Neural progenitor cell (in vitro differentiated cells): ENCODE measurements around the gene LELP1. TPM values are rescaled to one million over a fixed set of nuclear protein-coding genes. Genes with fewer than 3 reads are reported as not detected.

Source experiments
- DNase-seq: peaks from one replicate; pipeline ENCODE4 v3.0.0-alpha.2; 2016; ENCODE audit warnings: low spot score
- H2AFZ ChIP-seq: fragments of 200-600 bp; sonication (generic); replicated peaks from 2 replicates; pipeline ENCODE4 v1.6.1; 2016; ENCODE audit warnings: antibody characterized with exemption
- H3F3A ChIP-seq: fragments of 200-600 bp; sonication (generic); 2 replicates; pipeline ENCODE4 v1.6.1; 2016; ENCODE audit warnings: antibody characterized with exemption, low read depth
- H3K27ac ChIP-seq: fragments of 200-600 bp; sonication (generic); 2 replicates; pipeline ENCODE4 v1.5.1; 2016; ENCODE audit warnings: mild to moderate bottlenecking
- H3K27me3 ChIP-seq: fragments of 200-600 bp; sonication (generic); 2 replicates; pipeline ENCODE4 v1.6.1; 2016; ENCODE audit warnings: mild to moderate bottlenecking, moderate library complexity
- H3K36me3 ChIP-seq: fragments of 200-600 bp; sonication (generic); 2 replicates; pipeline ENCODE4 v1.5.1; 2016
- H3K4me1 ChIP-seq: fragments of 200-600 bp; sonication (generic); 2 replicates; pipeline ENCODE4 v1.6.1; 2016; ENCODE audit warnings: mixed run types
- H3K4me2 ChIP-seq: fragments of 200-600 bp; sonication (generic); 2 replicates; pipeline ENCODE4 v1.6.1; 2016
- H3K4me3 ChIP-seq: fragments of 200-600 bp; sonication (generic); 2 replicates; pipeline ENCODE4 v1.5.1; 2016
- H3K79me2 ChIP-seq: fragments of 200-600 bp; sonication (generic); 2 replicates; pipeline ENCODE4 v1.6.1; 2016; ENCODE audit warnings: low read depth
- H3K9ac ChIP-seq: fragments of 200-600 bp; sonication (generic); 2 replicates; pipeline ENCODE4 v1.6.1; 2016
- H3K9me3 ChIP-seq: fragments of 200-600 bp; sonication (generic); 2 replicates; pipeline ENCODE4 v1.5.1; 2016; ENCODE audit warnings: low read depth
- H4K20me1 ChIP-seq: fragments of 200-600 bp; sonication (generic); 2 replicates; pipeline ENCODE4 v1.6.1; 2016; ENCODE audit warnings: low read depth
- H3K27ac Mint-ChIP-seq: 3 replicates; pipeline ENCODE4 v1.8.0; 2021; ENCODE audit warnings: mixed read lengths
- H3K27me3 Mint-ChIP-seq: 2 replicates; pipeline ENCODE4 v1.8.0; 2022; ENCODE audit warnings: low read depth, mild to moderate bottlenecking, inconsistent platforms, moderate library complexity, mixed read lengths; ENCODE audit not compliant: insufficient read depth
- H3K36me3 Mint-ChIP-seq: 3 replicates; pipeline ENCODE4 v1.8.0; 2021; ENCODE audit warnings: mixed read lengths
- H3K4me1 Mint-ChIP-seq: 3 replicates; pipeline ENCODE4 v1.8.0; 2021; ENCODE audit warnings: mixed read lengths
- H3K4me3 Mint-ChIP-seq: 3 replicates; pipeline ENCODE4 v1.8.0; 2021; ENCODE audit warnings: mild to moderate bottlenecking, moderate library complexity, mixed read lengths
- H3K9me3 Mint-ChIP-seq: 3 replicates; pipeline ENCODE4 v1.8.0; 2020; ENCODE audit warnings: mixed read lengths
- CTCF ChIP-seq: fragments of 200-600 bp; sonication (generic); IDR thresholded peaks from 2 replicates; pipeline ENCODE4 v1.5.1; 2017; ENCODE audit warnings: antibody characterized with exemption, mild to moderate bottlenecking
- EZH2 ChIP-seq: fragments of 200-600 bp; sonication (generic); IDR thresholded peaks from 2 replicates; pipeline ENCODE4 v1.6.1; 2017; ENCODE audit warnings: antibody characterized with exemption, mild to moderate bottlenecking, moderate library complexity
- EZH2phosphoT487 ChIP-seq: fragments of 200-600 bp; sonication (generic); IDR thresholded peaks from 2 replicates; pipeline ENCODE4 v1.6.1; 2017; ENCODE audit warnings: antibody characterized with exemption
- total RNA-seq: library from RNA; depleted of rRNA; stranded (reverse); fragments of >200 nt; gene quantifications from 2 replicates; pipeline ENCODE4 v1.2.3, GENCODE V29; 2015; ENCODE audit warnings: low replicate concordance

LELP1 gene
- not detected in 2 replicates for total RNA-seq

- Mint-ChIP-seq H3K27ac (no peak within 1 kb of the TSS), H3K4me3 (no peak within 1 kb of the TSS), H3K36me3 (no peaks in the 10 kb centered on the region), H3K9me3 (no peaks in the 10 kb centered on the region), H3K4me1 (no peaks in the 10 kb centered on the region), H3K27me3 (peaks cover 7% of the 10 kb centered on the region)
- no peak within 1 kb of the TSS for H3K4me3 ChIP-seq
- no peak within 1 kb of the TSS for H3K4me2 ChIP-seq
- no peak within 1 kb of the TSS for H3K9ac ChIP-seq
- H3K9me3 ChIP-seq = peaks cover 7% of the 10 kb centered on the region
- H2AFZ ChIP-seq = no peak within 1 kb of the TSS
- no peak within 1 kb of the TSS for H3K27ac ChIP-seq
- H3K4me1 ChIP-seq = no peaks in the 10 kb centered on the region
- H3K27me3 ChIP-seq = no peaks in the 10 kb centered on the region
- TF ChIP-seq CTCF = no peak
- no peak for TF ChIP-seq EZH2
- TF ChIP-seq EZH2phosphoT487 = no peak
- DNase-seq = no peak
- no peaks in the 10 kb centered on the region for H4K20me1 ChIP-seq
- H3K79me2 ChIP-seq = no peaks in the 10 kb centered on the region
- H3F3A ChIP-seq = no peaks in the 10 kb centered on the region
- H3K36me3 ChIP-seq = no peaks in the 10 kb centered on the region
These were observed at the start of gene LELP1 for GRCh38 chr1:153203130-153203529. TSS of gene LELP1 (plus strand) at chr1:153203430. CDS start at chr1:153204708, 1,278 bp downstream.

GRCh38 chr1:153155541-153155940 is 47.7 kb upstream of the LELP1 start:
- DNase-seq = no peak
- TF ChIP-seq EZH2phosphoT487 (no peak), CTCF (no peak), EZH2 (no peak)

GRCh38 chr1:153168686-153169085 is 34.5 kb upstream of the LELP1 start:
- Histone ChIP-seq H3K79me2 (no peaks in the 10 kb centered on the region), H3K4me2 (no peak overlapping the region), H3K27ac (no peak overlapping the region), H3K9ac (no peak overlapping the region), H4K20me1 (no peaks in the 10 kb centered on the region), H3K27me3 (no peaks in the 10 kb centered on the region), H3K4me1 (no peaks in the 10 kb centered on the region), H2AFZ (no peak overlapping the region), H3F3A (no peaks in the 10 kb centered on the region), H3K4me3 (no peak overlapping the region), H3K9me3 (peaks cover 6% of the 10 kb centered on the region), H3K36me3 (no peaks in the 10 kb centered on the region)
- TF ChIP-seq EZH2 (no peak), EZH2phosphoT487 (no peak), CTCF (no peak)
- H3K4me3 Mint-ChIP-seq = no peak overlapping the region
- DNase-seq = no peak
- H3K27me3 Mint-ChIP-seq = peaks cover 9% of the 10 kb centered on the region
- H3K9me3 Mint-ChIP-seq = peaks cover 5% of the 10 kb centered on the region
- H3K36me3 Mint-ChIP-seq = no peaks in the 10 kb centered on the region
- no peaks in the 10 kb centered on the region for H3K4me1 Mint-ChIP-seq
- H3K27ac Mint-ChIP-seq = no peak overlapping the region

More at GRCh38 chr1:153155541-153155940, 47.7 kb upstream of the LELP1 start:
- H4K20me1 ChIP-seq = no peaks in the 10 kb centered on the region
- Mint-ChIP-seq H3K27me3 (no peaks in the 10 kb centered on the region), H3K36me3 (no peaks in the 10 kb centered on the region), H3K27ac (no peak overlapping the region), H3K9me3 (peaks cover 7% of the 10 kb centered on the region), H3K4me1 (no peaks in the 10 kb centered on the region), H3K4me3 (no peak overlapping the region)
- no peak overlapping the region for H3K27ac ChIP-seq
- peaks cover 7% of the 10 kb centered on the region for H3K9me3 ChIP-seq
- H3K9ac ChIP-seq = no peak overlapping the region
- no peak overlapping the region for H2AFZ ChIP-seq
- no peaks in the 10 kb centered on the region for H3K4me1 ChIP-seq
- no peaks in the 10 kb centered on the region for H3K36me3 ChIP-seq
- H3F3A ChIP-seq = no peaks in the 10 kb centered on the region
- no peaks in the 10 kb centered on the region for H3K27me3 ChIP-seq
- H3K4me3 ChIP-seq = no peak overlapping the region
- H3K79me2 ChIP-seq = no peaks in the 10 kb centered on the region
- no peak overlapping the region for H3K4me2 ChIP-seq
